Measurements from ENCODE around the gene GAS6. TPM values are rescaled to one million over a fixed set of nuclear protein-coding genes. Genes with fewer than 3 reads are reported as not detected.

GAS6 gene
- polyA plus RNA-seq, 1 donor = 36.0 TPM

DNA sequence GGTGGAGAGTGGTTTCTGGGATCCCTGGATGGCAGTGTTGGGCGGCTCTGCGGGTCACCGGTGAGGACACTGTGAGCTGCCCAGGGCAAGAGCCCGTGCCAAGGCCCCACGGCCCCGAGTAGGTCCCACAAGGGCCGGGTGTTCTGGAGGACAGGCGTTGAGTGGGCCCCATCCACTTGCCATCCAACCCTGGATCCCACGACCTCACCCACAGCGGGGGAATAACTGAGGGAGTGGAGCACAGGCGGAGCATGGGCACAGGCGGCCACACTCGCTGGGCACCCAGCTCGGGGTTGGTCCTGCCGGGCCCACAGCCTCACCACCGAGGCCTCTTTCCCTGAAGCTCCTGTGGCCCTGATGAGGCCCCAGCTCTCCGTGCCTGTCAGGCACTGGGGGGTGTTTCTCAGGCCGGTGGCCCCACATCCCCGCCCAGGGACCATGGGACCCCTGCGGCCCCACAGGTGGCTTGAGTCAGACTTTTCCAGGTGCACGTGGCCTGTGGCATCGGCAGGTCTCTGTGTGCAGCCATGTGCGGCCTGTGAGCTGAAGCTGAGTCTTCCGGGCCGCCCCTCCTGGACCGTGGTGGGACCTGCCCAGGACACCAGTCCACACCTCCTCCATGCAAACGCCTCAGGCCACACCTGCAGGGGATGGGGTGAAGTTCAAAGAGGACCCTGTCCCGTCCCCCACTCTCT lies 88.3 kb downstream of the GAS6 start:
- no peak for DNase-seq (ENCODE audit: low read depth)

DNA sequence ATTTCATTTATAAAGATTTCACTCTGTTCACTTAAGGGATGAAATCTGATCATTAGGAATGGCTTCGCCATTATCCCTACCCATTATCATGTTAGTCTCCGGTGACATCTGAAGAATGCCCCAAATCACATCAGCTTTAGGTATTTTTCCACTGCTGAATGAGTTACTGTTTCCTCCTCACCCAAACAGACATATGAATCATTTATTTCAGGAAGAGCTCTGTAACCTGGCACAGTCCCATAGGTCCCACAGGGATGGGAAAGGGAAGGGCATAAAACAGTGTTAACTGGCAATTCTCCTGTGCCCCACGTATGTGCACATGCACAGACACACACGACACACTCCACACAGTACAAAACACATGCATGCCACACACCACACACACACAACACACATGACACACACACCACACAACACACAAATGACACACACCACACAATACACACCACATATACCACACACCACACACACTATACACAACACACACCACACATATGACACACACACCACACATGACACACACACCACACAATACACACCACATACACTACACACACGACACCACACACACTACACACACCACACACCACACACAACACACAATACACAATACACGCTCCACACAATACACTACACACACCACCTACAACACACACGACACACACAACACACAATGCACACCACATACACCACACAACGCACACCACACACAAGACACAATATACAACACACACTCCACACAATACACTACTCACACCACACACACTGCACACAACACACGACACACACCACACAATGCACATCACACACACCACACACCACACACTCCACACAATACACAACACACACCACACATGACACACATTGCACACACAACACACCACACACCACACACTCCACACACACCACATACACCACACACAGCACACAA lies 89.4 kb downstream of the GAS6 start:
- no peak for DNase-seq (ENCODE audit: low read depth)

DNA sequence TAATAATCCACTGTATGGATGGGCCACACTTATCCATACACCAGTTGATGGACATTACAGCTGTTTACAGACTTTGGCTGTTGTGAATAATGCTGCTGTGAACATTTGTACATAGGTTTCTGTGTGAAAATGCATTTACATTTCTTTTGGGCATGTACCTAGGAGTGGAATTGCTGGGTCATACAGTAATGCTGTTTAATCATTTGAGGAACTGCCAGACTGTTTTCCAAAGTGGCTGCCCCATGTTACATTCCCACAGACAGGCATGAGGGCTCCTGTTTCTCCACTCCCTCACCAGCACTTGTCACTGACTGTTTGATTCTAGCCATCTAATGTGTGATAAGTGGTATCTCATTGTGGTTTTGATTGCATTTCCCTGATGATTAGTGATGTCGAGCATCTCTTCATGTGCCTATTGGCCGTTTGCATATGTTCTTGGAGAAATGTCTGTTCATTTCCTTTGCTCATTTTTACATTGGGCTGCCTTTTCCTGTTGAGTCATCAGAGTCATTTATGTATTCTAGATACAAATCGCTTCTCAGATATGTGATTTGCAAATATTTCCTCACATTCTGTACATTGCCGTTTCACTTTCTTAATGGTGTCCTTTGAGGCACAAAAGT lies 92.1 kb downstream of the GAS6 start:
- no peak for DNase-seq (ENCODE audit: low read depth)

DNA sequence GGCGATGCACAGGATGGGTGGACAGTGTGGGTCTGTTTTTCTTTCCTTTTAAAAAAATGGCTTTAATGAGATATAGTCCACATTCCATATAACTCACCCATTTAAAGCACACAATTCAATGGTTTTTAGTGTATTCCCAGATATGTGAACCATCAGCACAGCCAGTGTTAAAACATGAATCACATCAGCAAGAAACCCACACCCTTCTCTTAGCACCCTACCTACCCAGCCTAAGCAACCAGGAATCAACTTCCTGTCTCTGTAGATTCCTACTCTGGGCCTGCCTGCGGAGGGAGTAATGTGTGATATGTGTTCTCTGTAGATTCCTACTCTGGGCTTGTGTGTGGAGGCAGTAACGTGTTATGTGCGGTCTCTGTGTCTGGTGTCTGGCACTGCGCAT lies 92.9 kb downstream of the GAS6 start:
- no peak for DNase-seq (ENCODE audit: low read depth)

Other genes starting within 250 kb of the GAS6 start
- gene ATP4B, start 205.9 kb downstream of the GAS6 start, polyA plus RNA-seq (ENCODE audit: insufficient read length) = 0.09 TPM
- 0.28 TPM for gene GRK1, start 196.9 kb downstream of the GAS6 start, polyA plus RNA-seq (ENCODE audit: insufficient read length)
- gene TMEM255B, start 104.8 kb downstream of the GAS6 start, polyA plus RNA-seq (ENCODE audit: insufficient read length) = 7.2 TPM
- 0.57 TPM for gene C13orf46, start 110.0 kb upstream of the GAS6 start, polyA plus RNA-seq (ENCODE audit: insufficient read length)

Measured in forelimb muscle (tissue), 1 donor.